RWPE2 (cell line): ENCODE measurements around the gene RNF222.

Source experiments
- ATAC-seq: fragments of 200-7000 bp; cut with Tn5 transposase; 3 replicates; pipeline ENCODE4 v1.9.1; 2021; ENCODE audit warnings: low read depth
- DNase-seq: peaks from one replicate; pipeline ENCODE4 v3.0.0-alpha.2; 2020; ENCODE audit warnings: low spot score
- H3K27ac ChIP-seq: fragments of 450-650 bp; 2 replicates; pipeline ENCODE4 v1.5.1; 2017; ENCODE audit warnings: mild to moderate bottlenecking; ENCODE audit not compliant: poor library complexity, severe bottlenecking
- H3K27me3 ChIP-seq: fragments of 250-450 bp; sonication (Bioruptor Pico); 2 replicates; pipeline ENCODE4 v1.5.1; 2021; ENCODE audit warnings: mild to moderate bottlenecking, moderate library complexity; ENCODE audit not compliant: insufficient read depth, poor library complexity, severe bottlenecking
- H3K36me3 ChIP-seq: fragments of 250-450 bp; sonication (Bioruptor Pico); 2 replicates; pipeline ENCODE4 v1.5.1; 2020; ENCODE audit warnings: low read depth, mild to moderate bottlenecking, moderate library complexity
- H3K4me1 ChIP-seq: fragments of 250-450 bp; sonication (Bioruptor Pico); 2 replicates; pipeline ENCODE4 v1.5.1; 2021; ENCODE audit warnings: mild to moderate bottlenecking, moderate library complexity; ENCODE audit not compliant: insufficient read depth, poor library complexity, severe bottlenecking
- H3K4me3 ChIP-seq: fragments of 250-450 bp; sonication (Bioruptor Pico); 2 replicates; pipeline ENCODE4 v1.5.1; 2021; ENCODE audit warnings: mild to moderate bottlenecking, moderate library complexity; ENCODE audit not compliant: severe bottlenecking
- H3K9me3 ChIP-seq: fragments of 250-450 bp; sonication (Bioruptor Pico); 2 replicates; pipeline ENCODE4 v1.5.1; 2021; ENCODE audit warnings: mild to moderate bottlenecking, moderate library complexity; ENCODE audit not compliant: severe bottlenecking
- CTCF ChIP-seq: fragments of 450-650 bp; IDR thresholded peaks from one replicate; pipeline ENCODE4 v1.5.1; 2017; ENCODE audit warnings: mild to moderate bottlenecking, moderate library complexity; ENCODE audit not compliant: poor library complexity, severe bottlenecking

RNF222 gene

GRCh38 chr17:8397636-8398035, at the start of gene RNF222:
RNF222 (minus strand) TSS chr17:8397827; CDS start chr17:8393461, 4,366 bp downstream.
- Histone ChIP-seq H3K4me3 (no peak within 1 kb of the TSS), H3K9me3 (no peaks in the 10 kb centered on the region), H3K36me3 (no peaks in the 10 kb centered on the region), H3K27ac (no peak within 1 kb of the TSS), H3K4me1 (peaks cover 9% of the 10 kb centered on the region), H3K27me3 (no peaks in the 10 kb centered on the region)
- TF ChIP-seq CTCF = no peak
- no peak for ATAC-seq
- DNase-seq = no peak

GRCh38 chr17:8445536-8445935, 47.9 kb upstream of the RNF222 start:
- H3K9me3 ChIP-seq = no peaks in the 10 kb centered on the region
- H3K27ac ChIP-seq = no peak overlapping the region
- H3K27me3 ChIP-seq = no peaks in the 10 kb centered on the region
- H3K4me3 ChIP-seq = no peak overlapping the region
- H3K36me3 ChIP-seq = peaks cover 78% of the 10 kb centered on the region
- no peak for DNase-seq
- no peak for ATAC-seq
- no peaks in the 10 kb centered on the region for H3K4me1 ChIP-seq
- no peak for TF ChIP-seq CTCF

GRCh38 chr17:8444494-8444893, 46.9 kb upstream of the RNF222 start:
- no peak for TF ChIP-seq CTCF
- H3K27ac ChIP-seq = no peak overlapping the region
- ATAC-seq (no peak), DNase-seq (no peak)
- no peak overlapping the region for H3K4me3 ChIP-seq
- H3K27me3 ChIP-seq = no peaks in the 10 kb centered on the region
- peaks cover 75% of the 10 kb centered on the region for H3K36me3 ChIP-seq
- H3K4me1 ChIP-seq = no peaks in the 10 kb centered on the region
- H3K9me3 ChIP-seq = no peaks in the 10 kb centered on the region

- Histone ChIP-seq H3K4me3 (no peak overlapping the region), H3K27ac (no peak overlapping the region), H3K9me3 (no peaks in the 10 kb centered on the region), H3K4me1 (no peaks in the 10 kb centered on the region), H3K36me3 (peaks cover 70% of the 10 kb centered on the region), H3K27me3 (no peaks in the 10 kb centered on the region)
- DNase-seq = no peak
- TF ChIP-seq CTCF = no peak
- no peak for ATAC-seq
Observed at GRCh38 chr17:8443756-8444155, 46.1 kb upstream of the RNF222 start.

GRCh38 chr17:8442310-8442709, 44.7 kb upstream of the RNF222 start:
- Histone ChIP-seq H3K4me1 (peaks cover 4% of the 10 kb centered on the region), H3K36me3 (peaks cover 68% of the 10 kb centered on the region), H3K27ac (no peak overlapping the region), H3K9me3 (no peaks in the 10 kb centered on the region), H3K27me3 (no peaks in the 10 kb centered on the region), H3K4me3 (no peak overlapping the region)
- ATAC-seq (no peak), DNase-seq (no peak)
- no peak for TF ChIP-seq CTCF
